Stomach (tissue), 9 donors: ENCODE measurements around the gene GABRG3. TPM values are rescaled to one million over a fixed set of nuclear protein-coding genes. Genes with fewer than 3 reads are reported as not detected.

Experiments used
- DNase-seq, 2 donors: peaks; one replicate each; pipeline versions ENCODE4 v3.0.0 to v3.0.0-alpha.2; 2013 to 2019
- H3K27ac ChIP-seq, 5 donors: fragments of 200-600 bp in 4 of 5; sonication (generic) in 4 of 5; one replicate each; pipeline ENCODE4 v1.5.1; 2013 to 2019; ENCODE audit warnings: mild to moderate bottlenecking in 1 of 5, moderate library complexity in 1 of 5
- H3K27me3 ChIP-seq, 3 donors: fragments of 200-600 bp; sonication (generic); one replicate each; pipeline ENCODE4 v1.5.1; 2017 to 2019; ENCODE audit warnings: mixed run types in 1 of 3
- H3K36me3 ChIP-seq, 4 donors: fragments of 200-600 bp; sonication (generic); 1 replicate in 3 of 4; 2 replicates in 1 of 4; pipeline ENCODE4 v1.5.1; 2016 to 2019
- H3K4me1 ChIP-seq, 4 donors: fragments of 200-600 bp; sonication (generic); one replicate each; pipeline ENCODE4 v1.5.1; 2016 to 2019
- H3K4me3 ChIP-seq, 4 donors: fragments of 200-600 bp; sonication (generic) in 3 of 4; one replicate each; pipeline ENCODE4 v1.5.1; 2016 to 2019; ENCODE audit warnings: mild to moderate bottlenecking in 1 of 4
- H3K9me3 ChIP-seq, 4 donors: fragments of 200-600 bp; sonication (generic); one replicate each; pipeline ENCODE4 v1.5.1; 2016 to 2019
- CTCF ChIP-seq, 7 experiments: fragments of 450-650 bp in 4 of 7; fragments of 200-600 bp in 3 of 7; sonication (generic) in 3 of 7; IDR thresholded peaks; one replicate each; pipeline ENCODE4 v1.5.1; 2016 to 2019; ENCODE audit warnings: antibody characterized with exemption in 7 of 7, control low read depth in 2 of 7, mild to moderate bottlenecking in 1 of 7
- EP300 ChIP-seq: sonication (generic); formaldehyde crosslinking; IDR thresholded peaks from one replicate; pipeline ENCODE4 v1.6.1; 2017; ENCODE audit warnings: antibody characterized with exemption
- POLR2A ChIP-seq, 4 donors: fragments of 450-650 bp; IDR thresholded peaks; one replicate each; pipeline ENCODE4 v1.6.1; 2016; ENCODE audit warnings: antibody characterized with exemption in 4 of 4, control low read depth in 2 of 4, mild to moderate bottlenecking in 1 of 4, moderate library complexity in 1 of 4
- POLR2AphosphoS5 ChIP-seq, 3 donors: sonication (generic); formaldehyde crosslinking; IDR thresholded peaks; one replicate each; pipeline ENCODE4 v1.6.1; 2016; ENCODE audit warnings: antibody characterized with exemption in 3 of 3
- WGBS, 5 donors: extraction: QIAGEN DNeasy Blood & Tissue Kit in 3 of 5; methylation state at CpG; one replicate each; pipeline versions ENCODE4 v1.1.5 to v1.1.7; 2013 to 2018; 5-methylcytosine and 5-hydroxymethylcytosine counted together
- intact Hi-C: fragments of 100-400 bp; cut with DNase I; formaldehyde crosslinking; loops from one replicate; pipeline ENCODE4 v1.15.1; 2023; ENCODE audit warnings: low total_unique reads
- polyA plus RNA-seq, 3 donors: library from polyadenylated mRNA; stranded (reverse); fragments of 200-250 nt; gene quantifications; one replicate each; pipeline ENCODE4 v1.2.3, GENCODE V29; 2013
- total RNA-seq, 5 donors: library from RNA; depleted of rRNA; stranded (reverse); fragments of >200 nt; gene quantifications; one replicate each; pipeline versions ENCODE4 v1.1.0 to v1.2.3, GENCODE V29; 2014 to 2016
- donor health status: healthy with polysubstance abuse.
- donor health status: Bipolar disorder and iron deficiency.
- donor health status: healthy.

The GABRG3 gene
- total and polyA plus RNA-seq, 8 donors = 0.37 to 1.5 TPM; not detected in 6

DNA sequence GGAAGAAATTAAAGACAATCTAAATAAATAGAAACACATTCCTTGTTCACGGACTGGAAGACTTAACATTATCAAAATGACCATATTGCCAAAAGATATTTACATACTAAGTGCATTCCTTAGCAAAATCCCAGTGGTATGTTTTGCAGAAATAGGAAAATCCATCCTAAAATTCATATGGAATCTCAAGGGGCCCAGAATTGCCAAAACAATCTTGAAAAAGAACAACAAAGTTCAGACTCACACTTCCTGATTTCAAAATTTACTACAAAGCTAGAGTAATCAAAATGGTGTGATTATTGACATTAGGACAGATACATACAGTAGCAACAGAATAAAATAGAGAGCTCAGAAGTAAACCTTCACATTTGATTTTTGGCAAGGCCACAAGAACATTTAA is 612.7 kb downstream of the GABRG3 start:
- no peak for DNase-seq
- Histone ChIP-seq H3K27me3 (peaks cover 0 to 7% (median 0%) of the 10 kb centered on the region in 3 donors), H3K9me3 (peaks cover 0 to 20% (median 0%) of the 10 kb centered on the region in 4 donors), H3K27ac (no peak overlapping the region), H3K4me1 (no peaks in the 10 kb centered on the region), H3K4me3 (no peak overlapping the region), H3K36me3 (no peaks in the 10 kb centered on the region)
- WGBS, 5 donors = 0 to 66% (median 47%) methylated on average over 1 of the region's 1 CpG
- intact Hi-C loops = loop anchor here (10.0 kb wide), 1 partner anchor 61 kb away; no protein-coding TSS in a partner anchor
- TF ChIP-seq CTCF (IDR thresholded peaks at IDR 0.05) = no peak
- no peak for TF ChIP-seq EP300
- TF ChIP-seq POLR2A (IDR thresholded peaks at IDR 0.05) = no peak
- TF ChIP-seq POLR2AphosphoS5 (IDR thresholded peaks at IDR 0.05) = no peak

- H3K9me3 ChIP-seq = peaks cover 0 to 7% (median 0%) of the 10 kb centered on the region in 4 donors
Measured at GRCh38 chr15:27585041-27585640, 614.2 kb downstream of the GABRG3 start.

DNA sequence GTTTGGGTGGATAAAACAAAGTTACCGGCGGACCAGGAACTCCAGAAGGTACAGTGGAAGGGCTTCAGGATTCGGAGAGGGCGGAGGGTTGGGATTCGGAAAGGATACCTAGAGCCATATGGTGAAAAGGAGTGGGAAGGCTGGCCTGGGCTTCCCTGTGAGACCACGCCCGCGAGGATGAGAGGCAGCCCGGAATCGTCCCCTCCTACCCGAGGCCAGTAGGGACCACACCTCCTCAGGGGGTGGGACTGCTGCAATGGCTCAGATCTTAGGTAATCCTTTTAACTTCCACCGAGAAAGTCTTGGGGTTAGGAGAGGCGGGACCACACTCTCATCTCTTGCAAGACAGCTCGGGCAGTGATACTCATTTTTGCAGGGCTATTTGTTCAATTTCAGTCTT is 616.8 kb downstream of the GABRG3 start:
- Histone ChIP-seq H3K27me3 (peaks cover 0 to 7% (median 0%) of the 10 kb centered on the region in 3 donors), H3K9me3 (no peaks in the 10 kb centered on the region), H3K36me3 (no peaks in the 10 kb centered on the region), H3K4me3 (no peak overlapping the region), H3K4me1 (no peaks in the 10 kb centered on the region), H3K27ac (no peak overlapping the region)
- WGBS, 5 donors = 23 to 29% (median 26%) methylated on average over 13 to 14 of the region's 14 CpGs
- TF ChIP-seq EP300 = no peak
- no peak for TF ChIP-seq POLR2A (IDR thresholded peaks at IDR 0.05)
- TF ChIP-seq POLR2AphosphoS5 (IDR thresholded peaks at IDR 0.05) = no peak
- no peak for TF ChIP-seq CTCF (IDR thresholded peaks at IDR 0.05)
- intact Hi-C loops = loop anchor here (10.0 kb wide), 1 partner anchor 57 kb away; no protein-coding TSS in a partner anchor
- no peak for DNase-seq

More at GRCh38 chr15:27585041-27585640, 614.2 kb downstream of the GABRG3 start:
- no peaks in the 10 kb centered on the region for H3K4me1 ChIP-seq
- intact Hi-C loops = loop anchor here (10.0 kb wide), 1 partner anchor 60 kb away; no protein-coding TSS in a partner anchor
- peaks cover 0 to 7% (median 0%) of the 10 kb centered on the region in 3 donors for H3K27me3 ChIP-seq
- TF ChIP-seq CTCF (IDR thresholded peaks at IDR 0.05) (no peak), EP300 (no peak), POLR2A (IDR thresholded peaks at IDR 0.05) (no peak), POLR2AphosphoS5 (IDR thresholded peaks at IDR 0.05) (no peak)
- 69 to 88% (median 85%) methylated on average over 6 of the region's 6 CpGs for WGBS, 5 donors
- DNase-seq = no peak
- H3K36me3 ChIP-seq = no peaks in the 10 kb centered on the region
- H3K4me3 ChIP-seq = no peak overlapping the region
- no peak overlapping the region for H3K27ac ChIP-seq

DNA sequence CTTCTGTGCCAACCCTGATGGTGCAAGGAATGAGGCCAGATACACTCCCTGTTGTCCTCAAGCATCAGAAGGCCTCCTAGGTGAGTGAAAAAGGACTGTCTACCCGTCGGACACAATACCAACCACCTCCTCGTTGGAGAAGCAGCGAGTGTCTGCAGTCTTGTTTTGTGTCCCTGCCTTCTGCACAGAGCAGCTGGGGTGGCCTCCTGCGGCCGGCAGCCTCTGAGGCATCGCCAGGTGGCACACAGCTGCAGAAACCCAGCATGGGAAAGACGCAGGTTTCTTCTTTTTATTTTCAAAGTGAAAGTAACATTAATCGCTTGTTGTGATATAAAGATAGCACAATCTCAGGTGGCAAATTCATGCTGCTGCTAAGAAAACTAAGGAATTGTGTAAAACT is 618.3 kb downstream of the GABRG3 start:
- H3K36me3 ChIP-seq = no peaks in the 10 kb centered on the region
- H3K4me1 ChIP-seq = no peaks in the 10 kb centered on the region
- H3K27me3 ChIP-seq = peaks cover 0 to 7% (median 0%) of the 10 kb centered on the region in 3 donors
- H3K9me3 ChIP-seq = peaks cover 0 to 6% (median 1%) of the 10 kb centered on the region in 4 donors
- no peak overlapping the region for H3K27ac ChIP-seq
- WGBS, 5 donors = 70 to 83% (median 77%) methylated on average over 9 of the region's 9 CpGs
- no peak for TF ChIP-seq POLR2A (IDR thresholded peaks at IDR 0.05)
- TF ChIP-seq EP300 = no peak
- no peak for TF ChIP-seq POLR2AphosphoS5 (IDR thresholded peaks at IDR 0.05)
- no peak for TF ChIP-seq CTCF (IDR thresholded peaks at IDR 0.05)
- peak in 1 of 2 donors; percentile 30 for DNase-seq
- intact Hi-C loops = loop anchor here (10.0 kb wide), 1 partner anchor 56 kb away; no protein-coding TSS in a partner anchor
- H3K4me3 ChIP-seq = no peak overlapping the region
